NB4 (cell line): ENCODE results near the gene DAGLA.

Experiments used
- CTCF ChIP-seq: IDR thresholded peaks from one replicate; pipeline ENCODE4 v1.5.1; 2012; ENCODE audit warnings: low read depth, low read length
- MYC ChIP-seq: IDR thresholded peaks from 2 replicates; pipeline ENCODE4 v1.6.1; 2011; ENCODE audit warnings: low read depth, low read length
- POLR2A ChIP-seq: IDR thresholded peaks from 2 replicates; pipeline ENCODE4 v1.6.1; 2011; ENCODE audit warnings: mild to moderate bottlenecking; ENCODE audit not compliant: insufficient read length; ENCODE audit errors: extremely low read depth
- TF ChIP-seq, protein P1 (sequence below): IDR thresholded peaks from 2 replicates; pipeline ENCODE4 v1.6.1; 2011; ENCODE audit warnings: low read depth, low read length

DNA sequence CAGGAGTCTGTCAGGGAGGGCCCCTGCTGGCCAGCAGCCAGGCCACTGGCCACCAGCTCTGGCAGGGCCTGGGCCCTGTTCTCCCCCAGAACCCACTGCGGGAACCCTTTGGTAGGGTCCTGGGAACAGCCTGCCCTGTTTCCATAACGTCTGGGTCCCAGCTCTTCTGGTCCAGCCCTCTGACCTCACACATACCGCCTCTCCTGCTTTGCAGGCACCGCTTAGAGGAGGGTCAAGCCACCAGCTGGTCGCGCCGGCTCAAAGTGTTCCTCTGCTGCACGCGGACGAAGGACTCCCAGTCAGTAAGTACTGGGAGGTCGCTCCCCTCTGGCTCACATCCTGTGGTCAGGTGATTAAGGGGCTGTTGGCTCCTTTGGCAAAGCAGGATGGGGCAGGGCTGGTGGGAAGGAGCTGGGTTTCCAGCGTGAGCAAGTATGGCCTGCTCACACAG is 45.6 kb downstream of the DAGLA start:
- TF ChIP-seq CTCF (no peak), MYC (no peak), POLR2A (no peak)
- TF ChIP-seq, protein P1, sequence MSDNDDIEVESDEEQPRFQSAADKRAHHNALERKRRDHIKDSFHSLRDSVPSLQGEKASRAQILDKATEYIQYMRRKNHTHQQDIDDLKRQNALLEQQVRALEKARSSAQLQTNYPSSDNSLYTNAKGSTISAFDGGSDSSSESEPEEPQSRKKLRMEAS, result no peak
